Fibroblast of skin of left quadriceps (primary cell): ENCODE measurements around the gene LGI4.
"Not testable (repeated sequence)": the region's sequence is repeated elsewhere in the genome, so short reads cannot be mapped to it uniquely, and the experiment has no call there.

Source experiments
- DNase-seq, 2 experiments: peaks; one replicate each; pipeline ENCODE4 v3.0.0-alpha.2; 2013; ENCODE audit warnings: low read depth in 2 of 2

LGI4 gene

GRCh38 chr19:35160629-35161433, 26.0 kb upstream of the LGI4 start:
- no peak for DNase-seq

- DNase-seq = no peak
These were observed 24.7 kb upstream of the LGI4 start for GRCh38 chr19:35159606-35160005.

GRCh38 chr19:35157431-35157830, 22.6 kb upstream of the LGI4 start:
- DNase-seq = no peak

GRCh38 chr19:35156673-35157014, 21.8 kb upstream of the LGI4 start:
- DNase-seq = no peak

- DNase-seq = no peak
These were observed 21.3 kb upstream of the LGI4 start for GRCh38 chr19:35155981-35156672.

GRCh38 chr19:35155441-35155840, 20.6 kb upstream of the LGI4 start:
- DNase-seq = no peak

- peak; percentile 45 to 48 for DNase-seq
These were observed 19.9 kb upstream of the LGI4 start, which contains the start of gene FXYD5 for GRCh38 chr19:35154525-35155406. FXYD5 (plus strand) TSS chr19:35154735; CDS start chr19:35155551, 816 bp downstream.

- no peak for DNase-seq
These were observed 19.1 kb upstream of the LGI4 start for GRCh38 chr19:35153701-35154524.

GRCh38 chr19:35153129-35153522, 18.3 kb upstream of the LGI4 start:
- not testable (repeated sequence) for DNase-seq

GRCh38 chr19:35151273-35152065, 16.6 kb upstream of the LGI4 start:
- DNase-seq = no peak

- DNase-seq = no peak
These were observed 15.6 kb upstream of the LGI4 start for GRCh38 chr19:35150445-35150844.

GRCh38 chr19:35149463-35149862, 14.6 kb upstream of the LGI4 start:
- no peak for DNase-seq

GRCh38 chr19:35146746-35147459, 12.0 kb upstream of the LGI4 start:
- no peak for DNase-seq

GRCh38 chr19:35144600-35145436, 10.0 kb upstream of the LGI4 start:
- no peak for DNase-seq

GRCh38 chr19:35144259-35144599, 9.4 kb upstream of the LGI4 start:
- DNase-seq = no peak

- DNase-seq = no peak
These were observed 9.0 kb upstream of the LGI4 start for GRCh38 chr19:35143818-35144217.

- DNase-seq = no peak
These were observed 8.4 kb upstream of the LGI4 start, which contains the start of gene FXYD7 for GRCh38 chr19:35143231-35143715. FXYD7 (plus strand) TSS chr19:35143255; CDS start chr19:35143334, 79 bp downstream.

GRCh38 chr19:35142606-35143230, 7.9 kb upstream of the LGI4 start:
- DNase-seq = no peak
